ENCODE data around the gene AQP12B. TPM values are rescaled to one million over a fixed set of nuclear protein-coding genes. Genes with fewer than 3 reads are reported as not detected.

Gene AQP12B
- total RNA-seq, 1 experiment from 2014 or later = not detected

GRCh38 chr2:240645346-240645745 is 37.3 kb downstream of the AQP12B start:
- no peak overlapping the region for H2BK15ac ChIP-seq (ENCODE audit: low read depth, low read length)
- H3K14ac ChIP-seq (ENCODE audit: insufficient read depth, low read length) = no peak overlapping the region; the same call in 1 of the 2 replicates
- Mint-ChIP-seq H3K9me3 (no peaks in the 10 kb centered on the region; a peak in 2 of 5 replicates), H3K27me3 (ENCODE audit: low read depth) (peaks cover 41% of the 10 kb centered on the region), H3K4me3 (no peak overlapping the region), H3K27ac (no peak overlapping the region), H3K4me1 (peaks cover 9 to 17% of the 10 kb centered on the region in 2 experiments), H3K36me3 (ENCODE audit: insufficient read depth in 1 of 3, low read depth in 3 of 3) (no peaks in the 10 kb centered on the region)
- H3K9me3 ChIP-seq (ENCODE audit: control insufficient read depth, low read depth, low read length) = no peaks in the 10 kb centered on the region
- no peak overlapping the region for H3K23ac ChIP-seq (ENCODE audit: insufficient read length, low read depth, low read length)
- no peak overlapping the region for H3K4me2 ChIP-seq (ENCODE audit: insufficient read depth, insufficient read length, low read length)
- H2AFZ ChIP-seq (ENCODE audit: low read length) = no peak overlapping the region
- no peak overlapping the region for H3K27ac ChIP-seq (ENCODE audit: insufficient read length, low read depth, low read length)
- no peak overlapping the region for H4K91ac ChIP-seq (ENCODE audit: insufficient read length, low read depth, low read length)
- no peak overlapping the region for H4K8ac ChIP-seq (replicated peaks; ENCODE audit: insufficient read length, low read depth, low read length)
- H3T11ph ChIP-seq (ENCODE audit: low read length) = no peak overlapping the region
- no peak overlapping the region for H3K18ac ChIP-seq (ENCODE audit: insufficient read length, low read depth, low read length)
- no CpG with 5 or more reads among the region's 10 CpGs for WGBS (ENCODE audit: extremely low coverage, insufficient read length, low lambda C conversion rate)
- H3K56ac ChIP-seq (ENCODE audit: insufficient read length, low read depth, low read length) = no peak overlapping the region
- no peaks in the 10 kb centered on the region for H3K27me3 ChIP-seq (ENCODE audit: insufficient read depth, low read length)
- H2BK5ac ChIP-seq (ENCODE audit: insufficient read length, low read length) = no peak overlapping the region
- no peak overlapping the region for H4K5ac ChIP-seq (ENCODE audit: insufficient read length, low read depth, low read length)
- DNase-seq = peak; percentile 8
- no peaks in the 10 kb centered on the region for H3K23me2 ChIP-seq (ENCODE audit: insufficient read length, low read depth, low read length, poor library complexity, severe bottlenecking)
- no peaks in the 10 kb centered on the region for H4K20me1 ChIP-seq (ENCODE audit: control insufficient read depth, insufficient read depth, insufficient read length)
- no peak overlapping the region for H3K9ac ChIP-seq (ENCODE audit: extremely low read depth, insufficient read length, low read length)
- H2BK12ac ChIP-seq (ENCODE audit: insufficient read length, low read depth, low read length) = no peak overlapping the region
- H2BK120ac ChIP-seq (ENCODE audit: low read depth, low read length, poor library complexity, severe bottlenecking) = no peak overlapping the region
- H3K4me1 ChIP-seq (ENCODE audit: insufficient read depth, low read length) = no peaks in the 10 kb centered on the region
- TF ChIP-seq, protein P1, sequence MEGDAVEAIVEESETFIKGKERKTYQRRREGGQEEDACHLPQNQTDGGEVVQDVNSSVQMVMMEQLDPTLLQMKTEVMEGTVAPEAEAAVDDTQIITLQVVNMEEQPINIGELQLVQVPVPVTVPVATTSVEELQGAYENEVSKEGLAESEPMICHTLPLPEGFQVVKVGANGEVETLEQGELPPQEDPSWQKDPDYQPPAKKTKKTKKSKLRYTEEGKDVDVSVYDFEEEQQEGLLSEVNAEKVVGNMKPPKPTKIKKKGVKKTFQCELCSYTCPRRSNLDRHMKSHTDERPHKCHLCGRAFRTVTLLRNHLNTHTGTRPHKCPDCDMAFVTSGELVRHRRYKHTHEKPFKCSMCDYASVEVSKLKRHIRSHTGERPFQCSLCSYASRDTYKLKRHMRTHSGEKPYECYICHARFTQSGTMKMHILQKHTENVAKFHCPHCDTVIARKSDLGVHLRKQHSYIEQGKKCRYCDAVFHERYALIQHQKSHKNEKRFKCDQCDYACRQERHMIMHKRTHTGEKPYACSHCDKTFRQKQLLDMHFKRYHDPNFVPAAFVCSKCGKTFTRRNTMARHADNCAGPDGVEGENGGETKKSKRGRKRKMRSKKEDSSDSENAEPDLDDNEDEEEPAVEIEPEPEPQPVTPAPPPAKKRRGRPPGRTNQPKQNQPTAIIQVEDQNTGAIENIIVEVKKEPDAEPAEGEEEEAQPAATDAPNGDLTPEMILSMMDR (conservative IDR thresholded peaks at IDR 0.05) = no peak
- H3K79me1 ChIP-seq (ENCODE audit: insufficient read depth, low read depth, low read length, poor library complexity, severe bottlenecking) = no peaks in the 10 kb centered on the region
- no peak overlapping the region for H2AK5ac ChIP-seq (ENCODE audit: insufficient read length, low read length)
- no peaks in the 10 kb centered on the region for H3K79me2 ChIP-seq (ENCODE audit: insufficient read depth, low read length)
- no peak overlapping the region for H3K4ac ChIP-seq (ENCODE audit: low read depth, low read length)
- H2BK20ac ChIP-seq (ENCODE audit: low read depth, low read length, poor library complexity, severe bottlenecking) = no peak overlapping the region
